Measurements from ENCODE around the gene JARID2.

JARID2 gene

DNA sequence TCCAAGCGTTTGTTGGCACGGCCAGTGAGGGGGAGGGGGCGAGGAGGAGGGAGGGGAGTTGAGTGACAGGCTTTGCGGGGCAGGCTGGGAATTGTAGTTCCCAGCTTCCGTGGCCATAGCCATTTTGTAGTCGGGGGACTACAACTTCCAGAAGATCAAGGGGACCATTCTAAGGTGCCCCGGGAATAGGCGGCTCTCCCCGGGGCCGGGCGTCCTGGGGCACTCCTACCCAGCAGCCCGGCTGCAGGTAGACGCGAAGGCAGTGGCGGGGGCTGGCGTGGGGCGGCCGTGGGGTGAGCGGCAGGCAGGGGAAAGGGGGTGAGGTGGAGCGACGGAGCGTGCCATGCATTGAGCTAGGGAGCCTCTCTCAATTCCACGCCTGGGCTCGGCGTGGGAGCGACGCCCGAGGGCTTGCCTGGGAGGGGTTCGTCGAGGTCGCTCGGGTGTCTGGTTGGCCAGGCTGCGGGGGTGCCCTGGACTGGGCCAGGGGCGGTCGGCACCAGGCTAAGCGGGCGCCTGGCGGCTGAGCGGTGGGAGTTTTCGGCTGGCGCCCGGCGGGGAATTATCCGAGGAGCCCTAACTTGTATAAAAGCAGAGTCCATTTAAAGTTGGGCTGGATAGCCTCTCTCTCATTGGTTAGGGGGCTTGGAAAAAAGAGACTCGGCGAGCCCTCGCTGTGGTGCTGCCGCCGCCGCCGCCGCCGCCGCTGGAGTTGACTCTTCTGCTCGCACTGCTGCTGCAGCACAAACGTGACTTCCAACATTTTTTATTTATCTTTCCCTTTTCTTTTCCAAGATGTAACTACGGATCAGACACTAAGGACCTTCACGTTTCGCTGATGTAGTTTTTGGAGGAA is at the start of gene JARID2:
JARID2 (plus strand) TSS at position 709 of the 856 bp plus-strand sequence. CDS start 471 bp downstream, outside the sequence.
- peak; percentile 94 for DNase-seq

DNA sequence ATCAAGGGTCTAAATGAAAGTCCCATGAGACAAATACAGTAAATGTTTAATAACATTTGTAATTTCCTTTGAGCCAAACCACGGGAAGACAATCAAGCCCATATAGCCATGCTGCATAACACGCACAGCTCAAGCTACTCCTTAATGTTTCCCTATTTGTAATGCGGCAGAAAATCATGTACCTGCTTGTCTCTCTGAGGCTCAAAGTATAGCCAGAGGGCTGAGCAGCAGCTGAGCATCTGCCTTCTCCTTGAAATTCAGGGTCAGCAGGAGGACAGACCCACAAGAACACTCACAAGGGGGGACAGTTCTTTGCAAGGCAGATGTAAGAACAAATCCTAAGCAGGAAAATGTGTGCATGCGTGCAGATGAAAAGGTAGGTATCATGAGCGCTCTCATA is 45.8 kb upstream of the JARID2 start:
- DNase-seq: no peak

DNA sequence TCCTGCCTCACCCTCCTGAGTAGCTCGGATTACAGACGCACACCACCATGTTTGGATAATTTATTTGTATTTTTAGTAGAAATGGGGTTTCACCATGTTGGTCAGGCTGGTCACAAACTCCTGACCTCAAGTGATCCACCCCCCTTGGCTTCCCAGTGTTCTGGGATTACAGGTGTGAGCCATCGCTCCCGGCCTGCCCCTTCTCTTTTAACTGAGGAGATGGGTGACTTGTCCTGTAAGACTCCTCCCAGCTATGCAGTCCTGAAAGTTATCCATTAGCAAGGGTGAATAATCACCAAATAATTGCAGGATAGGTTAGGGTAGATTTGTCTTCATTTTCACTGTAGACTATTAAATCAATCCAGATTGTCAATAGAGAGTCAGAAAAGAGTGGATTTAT is 40.5 kb upstream of the JARID2 start:
- no peak for DNase-seq

DNA sequence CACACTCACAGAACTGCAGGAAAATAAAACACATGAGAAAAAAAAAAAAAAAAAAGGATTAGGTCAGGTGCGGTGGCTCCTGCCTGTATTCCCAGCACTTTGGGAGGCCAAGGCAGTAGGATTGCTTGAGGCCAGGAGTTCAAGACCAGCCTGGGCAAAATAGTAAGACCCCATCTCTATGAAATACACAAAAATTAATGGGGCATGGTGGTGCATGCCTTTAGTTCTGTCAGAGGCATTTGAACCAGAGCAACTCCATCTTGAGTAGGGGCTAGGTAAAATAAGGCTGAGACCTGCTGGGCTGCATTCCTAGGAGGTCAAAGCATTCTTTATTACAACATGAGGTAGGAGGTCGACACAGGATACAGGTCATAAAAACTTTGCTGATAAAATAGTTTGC is 39.0 kb upstream of the JARID2 start:
- DNase-seq: no peak

DNA sequence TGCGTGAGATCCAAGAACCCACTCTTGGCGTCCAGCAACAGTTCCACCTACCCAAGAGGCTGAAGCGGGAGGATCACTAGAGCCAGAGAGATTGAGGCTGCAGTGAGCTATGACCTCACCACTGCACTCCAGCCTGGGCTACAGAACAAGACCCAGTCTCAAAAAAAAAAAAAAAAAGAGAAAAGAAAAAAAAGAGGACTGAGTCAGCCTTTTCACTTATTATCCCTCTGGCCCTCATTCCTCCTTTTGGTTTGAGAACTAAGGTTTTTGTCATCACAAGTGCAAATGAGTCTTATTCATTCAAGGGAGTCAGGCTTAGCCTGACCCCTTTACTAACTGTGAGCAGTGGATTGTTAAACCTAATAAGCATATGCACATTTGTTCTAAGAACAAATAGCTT is 37.9 kb upstream of the JARID2 start:
- no peak for DNase-seq

DNA sequence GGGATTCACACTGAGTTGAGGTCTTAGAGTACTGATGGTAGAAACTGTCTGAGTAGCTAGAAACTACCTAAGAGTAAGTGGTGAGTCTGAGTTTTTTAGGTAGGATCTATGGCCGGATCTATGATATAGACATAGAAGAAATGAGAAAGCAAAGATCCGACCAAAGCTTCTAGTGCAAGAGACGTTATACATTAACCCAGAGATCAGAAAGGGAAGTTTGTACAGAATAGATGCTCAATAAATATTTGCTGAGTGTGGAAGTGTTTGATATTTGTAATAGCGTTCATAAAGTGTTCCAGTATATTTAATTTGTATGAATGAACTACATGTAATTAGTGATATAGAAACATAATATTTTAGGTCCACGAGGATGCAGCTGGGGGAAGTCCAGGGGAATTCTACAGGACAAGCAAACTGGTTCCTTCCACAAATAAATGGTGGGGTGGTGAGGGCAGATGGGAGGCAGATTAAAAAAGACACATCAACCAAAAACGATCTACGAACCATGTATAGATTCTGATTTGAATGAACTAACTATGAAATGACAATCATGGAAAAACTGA is 31.9 kb upstream of the JARID2 start:
- no peak for DNase-seq

DNA sequence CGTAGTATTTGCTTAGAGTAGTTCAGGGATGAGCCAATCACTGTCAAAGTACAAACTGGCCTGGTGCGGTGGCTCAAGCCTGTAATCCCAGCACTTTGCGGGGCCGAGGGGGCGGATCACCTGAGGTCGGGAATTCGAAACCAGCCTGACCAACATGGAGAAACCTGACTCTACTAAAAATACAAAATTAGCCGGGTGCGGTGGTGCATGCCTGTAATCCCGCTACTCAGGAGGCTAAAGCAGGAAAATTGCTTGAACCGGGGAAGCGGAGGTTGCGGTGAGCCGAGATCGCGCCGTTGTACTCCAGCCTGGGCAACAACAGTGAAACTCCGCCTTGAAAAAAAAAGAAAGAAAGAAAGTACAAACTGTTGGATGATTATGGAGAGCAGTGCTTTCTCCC is 27.5 kb upstream of the JARID2 start:
- no peak for DNase-seq

DNA sequence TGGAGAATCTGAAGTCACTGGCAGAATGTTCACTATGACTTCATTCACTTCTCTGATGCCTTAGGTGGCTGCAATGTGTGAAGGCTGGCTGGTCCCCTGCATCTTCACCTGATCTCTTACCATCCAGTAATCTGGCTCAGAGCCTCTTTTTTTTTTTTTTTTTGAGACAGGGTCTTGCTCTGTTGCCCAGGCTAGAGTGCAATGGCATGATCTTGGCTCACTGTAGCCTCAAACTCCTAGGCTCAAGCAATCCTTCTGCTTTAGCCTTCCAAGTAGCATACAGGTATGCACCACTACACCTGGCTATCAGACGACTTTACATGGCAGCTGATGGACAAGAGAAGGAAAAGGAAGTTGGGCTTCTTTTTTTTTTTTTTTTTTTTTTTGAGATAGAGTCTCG is 25.8 kb upstream of the JARID2 start:
- DNase-seq: no peak

DNA sequence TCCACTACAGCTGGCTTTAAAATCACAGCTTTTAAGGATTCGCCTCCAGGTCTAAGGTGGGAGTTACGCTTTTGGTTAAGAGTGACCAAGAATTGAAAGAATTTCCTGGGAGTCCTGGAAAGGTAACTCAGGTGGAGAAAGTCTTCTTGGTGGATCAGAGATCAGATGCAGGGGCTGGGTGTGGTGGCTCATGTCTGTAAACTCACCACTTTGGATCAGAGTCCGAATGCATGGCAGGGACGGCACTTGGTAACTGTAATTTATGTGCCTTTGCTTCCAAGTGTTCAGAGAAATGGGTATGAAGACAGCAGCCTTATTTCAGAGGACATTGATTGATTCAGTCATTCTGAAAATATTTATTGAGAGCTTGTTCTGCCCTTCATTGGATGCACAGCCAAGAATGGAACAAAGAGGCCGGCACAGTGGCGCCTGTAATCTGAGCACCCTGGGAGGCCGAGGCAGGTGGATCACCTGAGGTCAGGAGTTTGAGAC is 18.0 kb upstream of the JARID2 start:
- DNase-seq: no peak

DNA sequence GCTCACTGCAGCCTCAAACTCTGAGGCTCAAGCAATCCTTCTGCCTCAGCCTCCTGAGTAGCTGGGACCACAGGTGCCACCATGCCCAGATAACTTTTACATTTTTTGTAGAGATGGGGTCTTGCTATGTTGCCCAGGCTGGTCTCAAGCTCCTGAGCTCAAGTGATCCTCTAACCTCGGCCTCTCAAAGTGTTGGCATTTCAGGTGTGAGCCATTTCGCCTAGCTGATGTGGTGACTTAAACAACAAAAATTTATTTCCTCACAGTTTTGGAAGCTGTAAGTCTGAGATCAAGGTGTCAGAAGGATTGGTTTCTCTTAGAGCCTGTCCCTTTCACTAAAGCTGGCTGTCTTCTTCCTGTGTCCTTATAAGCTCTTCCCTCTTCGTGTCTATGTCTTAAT is 15.0 kb upstream of the JARID2 start:
- DNase-seq: no peak

DNA sequence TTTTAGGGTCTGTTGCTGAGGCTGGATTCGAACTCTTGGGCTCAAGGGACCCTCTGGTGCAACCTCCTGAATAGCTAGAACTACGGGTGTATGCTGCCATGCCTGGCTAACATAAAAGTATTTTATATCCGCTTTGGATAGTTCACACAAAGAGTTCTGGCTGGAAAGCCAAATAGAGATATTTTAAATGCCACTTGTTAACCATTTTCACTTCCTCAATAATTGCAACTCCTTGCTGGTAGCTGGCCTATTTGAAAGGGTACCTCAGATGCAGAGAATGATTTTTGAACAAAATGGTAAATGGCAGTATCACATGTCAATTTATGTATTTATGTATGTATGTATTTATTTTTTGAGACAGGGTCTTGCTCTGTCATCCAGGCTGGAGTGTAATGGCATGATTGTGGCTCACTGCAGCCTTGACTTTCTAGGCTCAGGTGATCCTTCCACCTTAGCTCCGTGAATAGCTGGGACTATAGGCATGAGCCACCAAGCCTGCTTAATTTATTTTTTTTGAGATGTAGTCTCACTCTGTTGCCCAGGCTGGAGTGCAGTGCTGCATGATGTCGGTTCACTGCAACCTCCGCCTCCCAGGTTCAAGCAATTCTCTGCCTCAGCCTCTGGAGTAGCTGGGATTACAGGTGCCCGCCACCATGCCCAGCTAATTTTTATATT is 12.9 kb upstream of the JARID2 start:
- no peak for DNase-seq

DNA sequence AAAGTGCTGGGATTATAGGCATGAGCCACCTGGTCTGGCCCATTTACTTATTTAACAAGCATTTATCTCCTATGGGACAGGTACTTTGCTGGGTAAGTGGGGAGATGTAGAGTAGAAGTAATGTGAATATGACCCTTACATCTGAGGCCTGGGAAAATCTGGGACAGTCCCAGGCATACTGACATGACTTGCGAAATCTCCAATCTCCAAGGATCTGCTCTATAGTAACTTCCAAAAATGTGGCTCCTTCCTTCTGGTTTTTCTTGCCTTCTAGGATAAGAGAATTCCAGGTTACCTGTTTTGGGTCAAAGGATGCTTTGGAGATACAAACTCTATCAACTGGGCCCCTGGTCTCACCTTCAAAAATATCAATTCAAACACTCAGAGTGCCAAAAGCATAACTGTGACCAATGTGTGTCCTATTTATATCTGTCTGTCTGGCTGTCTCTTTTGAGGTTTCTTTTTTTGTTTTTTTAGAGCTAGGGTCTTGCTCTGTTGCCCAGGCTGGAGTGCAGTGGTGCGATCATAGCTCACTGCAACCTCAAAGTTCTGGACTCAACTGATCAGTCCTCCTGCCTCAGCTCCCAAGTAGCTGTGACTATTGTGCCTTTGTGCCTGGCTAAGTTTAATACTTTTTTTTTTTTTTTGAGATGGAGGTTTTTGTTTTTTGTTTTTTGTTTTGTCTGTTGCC is 11.7 kb upstream of the JARID2 start:
- DNase-seq: no peak

DNA sequence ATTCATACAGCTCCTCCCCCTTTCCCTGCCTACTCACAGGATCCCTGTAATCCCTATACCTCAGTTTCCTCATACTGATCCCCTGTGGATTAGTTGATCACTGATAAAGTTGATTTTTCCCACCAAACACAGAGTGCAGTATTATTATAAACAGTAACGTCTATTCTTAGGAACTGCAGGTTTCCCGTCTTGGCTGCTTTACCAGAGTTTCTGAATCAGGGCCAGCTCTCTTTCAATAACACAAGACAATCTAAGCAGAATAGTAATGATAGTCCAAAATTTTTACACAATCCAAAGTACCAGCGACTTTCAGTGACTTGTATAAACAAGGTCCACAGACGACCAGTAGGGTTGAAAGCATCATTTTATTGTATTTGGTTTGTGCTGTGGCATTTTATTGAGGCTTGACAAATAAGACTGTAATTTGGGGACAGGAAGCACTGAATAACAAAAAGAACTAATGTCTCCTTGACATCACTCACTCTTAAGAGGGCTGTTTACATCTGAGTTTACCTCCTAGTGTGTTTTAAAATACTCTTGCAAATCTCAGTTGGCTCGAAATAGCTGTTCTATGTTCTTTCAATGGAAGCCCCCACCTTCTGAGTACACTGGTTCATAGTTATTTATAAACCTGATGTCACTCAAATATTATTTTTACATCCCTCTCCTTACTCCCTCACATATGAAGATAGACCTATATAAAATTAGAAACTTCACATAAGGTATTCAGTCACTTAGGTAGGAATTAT is 6.1 kb upstream of the JARID2 start:
- DNase-seq: no peak

DNA sequence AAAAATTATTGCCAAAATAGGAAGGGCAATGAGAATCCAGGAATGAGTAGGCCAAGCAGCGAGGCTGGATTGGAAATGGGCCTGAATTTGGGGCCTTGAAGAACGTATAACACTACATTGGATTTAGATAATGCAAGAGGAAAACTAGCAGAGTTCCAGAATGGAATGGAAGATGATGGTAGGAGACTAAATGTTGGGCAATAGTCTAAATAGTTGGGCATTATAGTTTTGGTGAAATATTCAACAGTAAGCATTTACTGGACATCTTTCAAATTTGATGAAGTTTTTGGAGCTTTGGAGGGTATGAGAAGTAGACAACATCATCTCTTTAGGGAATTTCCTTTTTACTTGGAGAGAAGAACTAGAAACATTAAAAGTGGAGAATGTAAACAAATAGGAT is 3.4 kb upstream of the JARID2 start:
- no peak for DNase-seq

DNA sequence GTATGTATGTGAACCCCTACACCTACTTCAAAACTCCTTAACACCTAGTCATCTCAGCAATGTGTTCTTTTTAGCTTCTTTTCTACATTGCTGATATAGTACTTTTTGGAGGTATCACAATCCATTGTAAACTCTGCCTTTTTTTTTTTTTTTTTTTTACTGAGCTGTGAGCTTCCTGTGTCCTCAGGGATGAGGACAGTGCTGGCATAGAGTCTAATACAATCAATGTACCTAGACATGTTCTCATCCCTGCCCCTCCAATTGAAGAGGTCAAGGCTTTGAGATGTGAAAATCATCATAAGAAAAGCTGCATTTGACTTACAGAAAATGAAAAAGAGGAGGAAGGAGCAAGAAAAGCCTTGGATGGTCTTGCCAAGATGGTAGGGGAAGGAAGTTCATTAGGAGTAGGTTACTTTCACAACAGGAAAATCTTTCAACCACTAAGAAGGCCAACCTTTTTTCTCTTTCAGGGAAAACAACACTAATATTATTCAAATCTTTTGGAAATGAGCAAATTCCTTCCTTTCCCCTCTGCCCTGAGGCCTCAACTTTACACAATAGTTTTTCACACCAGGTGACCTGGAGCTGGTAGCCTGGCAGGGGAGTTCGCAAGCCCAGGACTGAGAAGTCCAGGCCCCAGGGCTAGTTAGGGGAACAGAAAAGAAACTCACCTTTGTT is 2.8 kb upstream of the JARID2 start:
- DNase-seq: no peak

DNA sequence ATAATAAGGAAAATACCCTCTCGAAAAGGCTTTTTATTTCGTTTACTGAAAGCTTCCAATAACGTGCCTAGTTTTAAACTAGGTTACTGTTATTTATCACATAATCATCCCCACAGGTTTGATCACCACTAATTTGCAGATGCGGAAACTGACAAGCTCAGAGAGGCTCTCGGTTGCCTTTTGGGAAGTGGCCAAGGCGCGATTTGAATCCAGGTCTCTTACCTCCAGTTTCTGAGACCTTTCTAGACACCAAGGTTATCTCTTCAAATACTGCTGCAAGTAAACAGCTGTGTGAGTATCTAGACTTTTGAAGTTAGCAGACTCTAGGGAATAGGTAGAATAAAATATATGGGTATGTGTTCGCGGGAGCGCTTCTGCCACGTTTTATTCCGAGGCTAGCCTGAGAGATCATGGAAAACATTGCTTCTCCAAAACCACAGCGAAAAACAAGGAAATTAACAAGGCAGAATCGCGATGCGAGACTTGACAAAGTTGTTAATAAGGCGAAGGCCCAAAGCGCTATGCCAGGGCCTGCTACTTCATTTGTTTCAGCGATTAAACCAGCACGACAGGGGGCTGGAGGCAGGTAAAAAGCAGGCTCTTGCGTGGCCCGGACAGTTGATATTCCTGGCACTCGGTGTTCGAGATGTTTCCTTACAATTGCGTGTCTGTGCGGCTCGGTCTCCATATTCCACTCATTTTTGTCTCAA is 1.8 kb upstream of the JARID2 start:
- no peak for DNase-seq

DNA sequence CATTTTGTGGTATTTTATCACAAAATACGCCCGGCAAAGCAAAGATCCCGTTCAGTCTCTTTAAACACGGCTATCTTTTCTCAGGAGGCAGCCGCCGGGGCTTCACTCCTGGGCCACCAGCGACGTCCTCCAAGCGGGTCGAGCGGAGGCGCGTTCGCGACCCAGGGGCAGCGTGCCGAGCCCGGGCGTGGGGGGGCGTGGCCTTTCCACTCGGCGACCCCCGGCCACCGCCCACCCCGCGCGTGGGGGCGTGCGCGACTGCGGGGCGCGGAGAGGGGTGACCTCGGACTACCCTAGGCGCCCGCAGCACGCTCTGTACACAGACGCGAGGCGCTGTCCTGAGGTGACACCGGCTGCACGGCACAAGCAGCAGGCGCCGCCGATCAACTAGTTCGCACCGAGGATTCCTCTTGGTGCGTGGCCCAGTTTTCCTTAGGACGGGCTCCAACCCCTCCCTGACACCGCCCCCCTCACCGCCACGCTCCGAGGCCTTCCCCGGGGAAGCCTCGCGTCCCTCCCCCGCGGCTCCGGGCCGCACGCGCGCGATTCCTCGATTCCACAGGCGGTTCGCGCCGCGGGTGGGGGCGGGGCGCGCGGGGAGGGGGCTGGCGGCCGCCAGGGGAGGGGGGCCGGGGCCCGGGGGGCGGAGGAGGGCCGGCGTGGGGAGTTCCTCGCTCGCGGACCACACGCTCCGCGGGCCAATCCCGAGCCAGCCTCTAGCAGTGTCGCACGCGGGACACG is 1.1 kb upstream of the JARID2 start:
- peak; percentile 62 for DNase-seq

DNA sequence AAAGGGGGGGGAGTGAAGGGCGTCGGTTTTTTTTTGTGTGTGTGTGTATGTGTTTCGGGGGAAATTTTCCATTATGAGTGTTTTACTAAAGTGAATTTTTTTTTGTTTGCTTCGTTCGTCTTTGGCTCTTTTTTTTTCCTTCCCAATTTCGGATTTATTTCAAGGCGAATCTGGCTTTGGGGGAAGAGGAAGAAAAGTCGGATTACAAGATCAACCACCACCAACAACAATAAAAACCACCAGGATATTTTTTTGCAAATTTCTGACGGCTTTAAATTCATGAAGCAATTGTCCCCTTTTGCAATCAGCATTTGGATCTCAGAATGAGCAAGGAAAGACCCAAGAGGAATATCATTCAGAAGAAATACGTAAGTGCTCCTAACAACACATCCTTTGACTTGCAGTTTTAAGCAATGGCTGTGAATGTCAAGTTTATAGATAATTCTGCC is 372 bp downstream of the JARID2 start:
- no peak for DNase-seq

DNA sequence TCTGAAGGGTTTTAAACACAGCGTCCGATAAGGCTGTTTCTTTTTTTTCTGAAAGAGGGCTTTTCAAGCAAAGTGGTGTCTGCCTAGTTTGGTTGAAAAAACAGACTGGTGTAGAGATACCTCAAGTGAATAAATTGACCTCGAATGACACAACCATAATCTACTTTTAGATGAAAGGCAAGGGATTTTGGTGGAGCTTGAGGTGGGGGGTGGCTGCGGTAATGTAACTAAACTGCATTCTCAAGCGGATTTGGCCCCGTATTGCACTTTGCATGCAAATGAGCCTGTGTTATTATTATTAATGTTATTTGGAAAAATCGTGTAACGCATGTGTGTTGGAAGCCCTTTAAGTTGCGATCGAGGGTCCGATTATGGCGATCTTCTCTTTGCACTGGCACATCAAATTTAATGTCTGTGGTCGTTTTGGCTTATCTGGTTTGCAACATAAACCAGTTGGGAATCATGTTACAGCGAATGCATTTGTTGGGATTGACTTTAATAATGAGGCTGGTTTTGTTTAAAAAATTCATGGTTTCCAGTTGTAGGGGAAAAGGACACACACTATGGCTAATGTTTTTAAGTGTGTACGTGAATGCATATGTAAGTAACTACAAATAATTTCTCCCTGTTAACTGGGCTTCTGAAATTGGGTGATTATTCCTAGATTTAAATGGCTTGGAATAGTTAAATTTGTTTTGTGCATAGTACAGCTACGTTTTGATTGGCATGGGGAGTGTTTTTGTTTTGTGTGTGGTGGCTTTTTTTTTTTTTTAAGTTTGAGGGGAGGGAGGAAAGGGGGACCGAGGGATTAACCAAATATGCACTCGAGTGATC is 1.0 kb downstream of the JARID2 start:
- DNase-seq: no peak
